Dermis microvascular lymphatic vessel endothelial cell (primary cell): ENCODE results near the gene EPC2. TPM values are rescaled to one million over a fixed set of nuclear protein-coding genes. Genes with fewer than 3 reads are reported as not detected.
"Not testable (repeated sequence)": the region's sequence is repeated elsewhere in the genome, so short reads cannot be mapped to it uniquely, and the experiment has no call there.

Experiments used
- DNase-seq, 2 donors: peaks; one replicate each; pipeline versions ENCODE4 v3.0.0 to v3.0.0-alpha.2; 2010; ENCODE audit warnings: low read depth in 2 of 2
- total RNA-seq: library from RNA; depleted of rRNA; stranded (reverse); fragments of >200 nt; gene quantifications from 2 replicates; pipeline ENCODE4 v1.2.1, GENCODE V29; 2014

EPC2 gene
- total RNA-seq, 1 donor from 2014 or later = 13.6 TPM

DNA sequence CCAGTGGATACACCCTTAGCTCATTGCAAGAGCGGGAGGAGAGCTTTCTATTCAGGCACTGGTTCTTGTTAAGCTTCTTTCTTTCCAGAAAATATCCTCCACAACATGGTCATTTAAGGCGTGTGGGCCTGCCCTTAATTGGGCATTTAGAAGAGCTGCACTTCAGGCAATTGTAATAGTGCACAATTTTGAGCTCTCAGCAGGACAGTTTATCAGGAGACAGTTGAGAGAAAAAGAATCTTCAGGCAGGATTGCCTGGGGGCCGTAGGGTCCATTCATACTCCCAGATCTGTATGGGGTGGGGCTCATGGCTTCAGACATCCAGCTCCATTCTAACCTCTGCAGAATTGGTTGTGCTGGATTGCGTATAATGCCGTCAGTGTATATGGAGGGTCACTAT lies 6.0 kb upstream of the EPC2 start:
- DNase-seq = no peak

DNA sequence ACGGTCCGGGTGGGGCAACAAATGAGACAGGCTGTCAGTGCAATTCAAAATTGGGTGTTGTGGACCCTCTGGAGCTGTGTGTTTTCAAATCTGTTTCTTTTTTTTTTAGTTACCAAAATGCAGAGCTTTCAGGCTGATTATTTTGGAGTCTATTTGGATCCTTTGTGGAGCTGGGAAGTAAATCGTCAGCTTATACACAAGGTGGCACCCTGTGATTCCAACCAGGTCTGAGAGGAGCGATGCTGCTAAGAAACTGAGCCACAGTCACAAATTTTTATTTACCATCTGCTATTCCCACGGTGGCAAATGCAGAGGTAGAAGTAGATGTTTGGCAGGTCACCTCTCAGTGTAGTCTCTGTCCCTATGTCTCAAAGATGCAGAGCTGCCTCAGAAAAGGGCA lies 3.8 kb upstream of the EPC2 start:
- peak in 1 of 2 donors; percentile 17 for DNase-seq

GRCh38 chr2:148642112-148642744 lies 2.3 kb upstream of the EPC2 start:
- DNase-seq = no peak

DNA sequence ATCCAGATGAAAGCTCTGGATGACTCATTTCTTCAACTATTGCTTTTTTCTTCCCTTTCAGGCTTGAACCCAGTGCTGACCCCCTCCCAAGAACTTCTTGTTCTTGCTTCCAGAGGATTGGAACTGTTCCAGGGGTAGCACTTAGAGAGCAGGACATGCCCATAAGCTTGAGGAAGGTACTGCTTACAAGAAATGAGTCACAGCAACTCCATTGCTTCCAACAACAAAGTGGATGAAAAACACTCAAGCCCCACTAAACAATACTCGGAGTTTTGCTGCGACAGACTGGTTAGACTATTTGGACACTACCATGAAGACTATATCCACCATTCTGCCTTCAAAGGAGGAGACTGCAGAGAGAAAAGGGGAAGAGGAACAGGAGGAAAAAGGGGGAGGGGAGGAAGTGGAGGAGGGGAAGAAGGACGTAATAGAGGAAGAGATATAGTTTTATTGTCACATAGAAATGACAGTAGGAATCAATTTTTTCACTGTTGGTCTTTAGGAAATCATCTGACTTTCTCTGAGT lies 1.6 kb upstream of the EPC2 start:
- DNase-seq = peak in 1 of 2 donors; percentile 89

DNA sequence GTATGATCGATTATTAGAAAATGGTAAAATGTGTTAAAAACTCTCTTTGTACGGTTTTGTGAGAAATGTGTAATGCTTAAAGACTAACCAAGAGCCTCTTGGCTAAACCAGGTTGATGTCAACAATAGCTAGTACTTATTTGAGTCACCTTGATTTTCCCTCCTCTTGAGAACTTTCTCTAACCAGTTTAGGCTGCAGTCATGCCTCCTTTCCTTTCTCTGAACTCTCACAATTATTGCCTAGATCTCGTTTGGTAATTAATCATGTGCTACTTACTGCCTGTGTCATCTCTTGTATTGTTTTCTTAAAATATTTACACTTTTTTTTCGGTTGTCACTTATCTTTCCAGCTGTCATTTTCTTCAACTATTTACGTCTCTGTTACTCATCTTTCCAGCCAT lies 1.1 kb upstream of the EPC2 start:
- DNase-seq = no peak

DNA sequence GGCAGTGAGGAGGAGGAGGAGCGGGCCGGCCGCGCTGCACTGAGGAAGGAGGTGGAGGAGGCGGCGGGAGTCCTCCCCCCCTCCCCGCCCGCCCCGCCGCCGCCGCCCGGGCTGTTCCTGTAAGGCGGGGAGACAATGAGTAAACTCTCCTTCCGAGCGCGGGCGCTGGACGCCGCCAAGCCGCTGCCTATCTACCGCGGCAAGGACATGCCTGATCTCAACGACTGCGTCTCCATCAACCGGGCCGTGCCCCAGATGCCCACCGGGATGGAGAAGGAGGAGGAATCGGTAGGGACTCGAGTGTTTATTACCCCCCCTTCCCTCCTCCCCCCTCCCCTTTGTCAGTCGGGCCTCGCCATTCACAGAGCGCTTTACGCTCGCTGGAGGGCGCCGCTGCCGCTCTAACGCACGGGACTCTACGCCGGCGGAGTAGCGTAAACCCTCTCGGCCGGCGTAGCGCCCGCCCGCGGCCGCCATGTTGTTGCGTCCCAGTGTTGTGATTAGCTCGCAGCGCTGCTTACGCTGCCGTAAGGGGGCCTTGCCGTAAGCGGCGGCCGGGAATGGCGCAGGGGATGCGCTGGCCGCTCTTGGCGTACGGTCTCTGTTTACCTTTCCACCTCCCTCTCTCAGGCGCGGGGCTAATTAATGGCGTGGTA lies 460 bp downstream of the EPC2 start:
- DNase-seq = peak; percentile 78 to 94

DNA sequence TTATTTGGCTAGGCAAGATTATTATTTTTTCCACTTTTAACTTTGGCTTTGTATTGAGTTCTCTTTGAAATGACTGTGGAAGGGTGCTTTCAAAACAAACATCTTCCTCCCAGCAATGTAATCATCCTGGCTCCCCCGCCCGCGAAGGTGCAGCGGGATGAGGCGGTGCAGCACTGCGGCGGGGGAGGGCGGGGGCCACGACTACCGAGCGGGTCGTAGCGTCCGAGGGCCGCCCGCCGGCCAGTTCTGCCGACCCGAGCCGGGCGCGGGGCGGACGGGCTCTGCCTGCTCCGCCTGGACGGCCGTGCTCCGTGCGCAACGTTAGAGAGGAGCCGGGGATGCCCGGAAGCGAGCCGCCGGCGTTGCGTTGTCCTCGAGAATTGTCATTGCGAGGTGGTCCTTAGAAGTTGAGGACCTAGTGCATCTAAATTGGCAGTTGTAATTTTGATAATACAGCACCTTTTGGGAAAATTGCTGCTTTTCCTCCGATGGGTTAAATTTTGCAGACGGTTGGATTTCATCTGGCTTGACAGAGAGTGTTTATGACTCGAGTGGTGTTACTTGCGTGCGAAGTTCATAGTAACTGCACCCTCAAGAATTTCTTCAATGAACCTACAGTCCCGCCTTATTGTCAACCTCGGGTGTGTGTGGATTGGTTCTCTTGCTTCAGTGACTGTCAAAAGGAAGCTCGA lies 1.1 kb downstream of the EPC2 start:
- DNase-seq = peak in 1 of 2 donors; percentile 90

DNA sequence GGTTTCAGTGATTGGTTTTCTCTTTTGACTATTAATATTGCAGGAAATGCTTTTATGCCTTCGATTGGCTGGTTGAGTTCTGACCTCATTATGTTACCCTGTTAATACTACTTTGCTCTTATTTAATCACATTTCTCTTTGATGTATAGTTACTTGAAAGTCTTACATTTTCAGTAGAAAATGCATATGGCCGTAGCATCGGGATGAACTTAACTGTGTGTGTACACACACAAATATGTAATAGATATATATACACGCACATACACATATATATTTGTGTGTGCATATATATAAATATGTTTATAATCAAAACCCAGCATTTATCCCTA lies 1.6 kb downstream of the EPC2 start:
- peak in 1 of 2 donors; percentile 60 for DNase-seq

- not testable (repeated sequence) for DNase-seq
Measured at GRCh38 chr2:148647711-148648110, 3.2 kb downstream of the EPC2 start.

DNA sequence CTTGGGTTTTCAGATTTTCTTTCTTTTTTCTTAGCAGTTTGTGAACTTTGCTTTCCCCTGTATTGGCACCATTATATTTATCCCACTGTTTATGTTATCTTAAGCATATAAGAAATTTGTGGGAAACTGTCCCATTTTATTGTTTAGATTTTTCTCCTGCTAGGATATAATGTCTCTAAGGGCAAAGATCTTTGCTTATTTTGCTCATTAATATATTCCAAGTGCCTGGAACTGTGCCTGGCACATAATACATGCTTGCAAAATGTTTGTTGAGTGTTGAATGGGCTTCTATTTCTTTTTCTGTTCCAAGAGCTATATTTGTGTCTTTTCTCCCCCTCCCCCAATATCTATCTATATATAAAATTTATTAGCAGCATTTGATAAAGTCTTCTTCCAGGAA lies 5.4 kb downstream of the EPC2 start:
- DNase-seq = no peak

DNA sequence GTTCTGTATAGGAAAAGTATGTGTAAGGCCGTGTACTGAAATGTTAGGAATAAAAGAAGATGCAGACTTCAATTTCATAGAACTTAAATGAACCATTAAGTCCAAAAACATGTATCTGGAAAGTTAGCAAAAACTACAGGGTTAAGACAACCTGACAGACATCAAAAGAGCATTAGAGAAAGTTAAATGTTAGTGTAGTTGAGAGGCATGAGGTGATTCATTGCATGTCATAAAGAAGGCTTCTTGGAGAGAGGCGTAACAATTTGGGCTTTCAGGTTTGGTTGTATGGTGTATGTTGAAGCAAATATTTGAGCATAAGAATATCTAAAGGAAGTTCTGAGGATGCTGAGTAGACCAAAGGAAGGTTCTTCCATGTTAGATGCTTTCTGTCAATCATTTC lies 6.3 kb downstream of the EPC2 start:
- no peak for DNase-seq

DNA sequence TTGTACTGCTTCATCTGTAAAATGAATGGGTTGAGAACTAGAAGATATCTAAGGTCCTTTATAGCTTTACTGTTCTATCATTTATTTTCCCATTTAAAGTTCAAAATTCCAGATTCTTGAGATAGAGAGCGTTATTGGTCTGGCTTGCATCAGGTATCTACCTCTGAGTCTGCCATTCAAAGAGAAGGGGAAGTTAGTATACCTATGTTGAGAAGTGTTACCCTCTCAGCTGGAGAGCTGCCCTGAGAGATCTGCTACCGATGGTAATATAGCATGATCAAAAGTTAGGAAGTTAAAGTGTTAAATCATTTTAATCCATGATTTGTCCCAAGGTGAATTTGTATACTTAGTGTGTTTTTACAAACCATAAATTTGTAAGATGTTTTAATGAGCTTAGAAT lies 7.4 kb downstream of the EPC2 start:
- DNase-seq = no peak

DNA sequence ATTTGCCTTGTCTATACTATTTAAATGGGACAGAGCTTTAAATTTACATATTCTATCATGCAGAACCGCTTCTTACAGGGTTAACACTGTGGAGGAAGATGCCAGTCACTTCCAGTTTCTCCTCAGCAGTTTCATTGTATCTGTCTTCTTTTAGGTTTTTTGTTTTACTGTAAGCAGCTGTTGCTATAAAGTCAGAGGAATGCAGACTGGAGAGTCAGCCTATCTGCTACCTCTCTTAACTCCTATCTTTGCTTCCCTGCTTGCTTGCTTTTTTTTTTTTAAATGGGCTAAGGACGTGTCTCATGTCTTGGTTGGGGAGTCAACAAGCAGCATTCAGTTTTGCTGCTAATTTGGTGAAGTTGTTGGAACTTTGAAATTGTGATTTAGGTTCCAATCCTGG lies 8.9 kb downstream of the EPC2 start:
- DNase-seq = no peak

GRCh38 chr2:148654435-148654834 lies 9.9 kb downstream of the EPC2 start:
- no peak for DNase-seq

DNA sequence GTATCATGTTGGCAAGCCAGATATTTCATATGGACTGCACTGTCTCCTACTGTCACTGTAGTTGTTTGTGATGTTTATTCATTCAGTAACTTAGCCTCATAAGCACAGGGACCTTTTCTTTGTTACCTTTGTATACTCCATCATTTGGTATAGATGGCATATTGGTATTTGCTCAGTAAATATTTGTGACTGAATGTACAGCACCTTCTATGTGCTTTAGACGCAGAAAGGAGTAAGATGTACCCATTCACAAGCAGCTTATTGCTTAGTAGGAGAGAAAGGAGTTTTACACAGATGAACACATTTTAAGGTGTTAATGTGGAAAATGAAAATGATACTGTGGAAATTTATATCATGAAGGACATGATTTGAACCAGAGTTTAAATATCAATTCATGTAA lies 12.0 kb downstream of the EPC2 start:
- DNase-seq = no peak

GRCh38 chr2:148658807-148659722 lies 14.5 kb downstream of the EPC2 start:
- DNase-seq = peak in 1 of 2 donors; percentile 79

DNA sequence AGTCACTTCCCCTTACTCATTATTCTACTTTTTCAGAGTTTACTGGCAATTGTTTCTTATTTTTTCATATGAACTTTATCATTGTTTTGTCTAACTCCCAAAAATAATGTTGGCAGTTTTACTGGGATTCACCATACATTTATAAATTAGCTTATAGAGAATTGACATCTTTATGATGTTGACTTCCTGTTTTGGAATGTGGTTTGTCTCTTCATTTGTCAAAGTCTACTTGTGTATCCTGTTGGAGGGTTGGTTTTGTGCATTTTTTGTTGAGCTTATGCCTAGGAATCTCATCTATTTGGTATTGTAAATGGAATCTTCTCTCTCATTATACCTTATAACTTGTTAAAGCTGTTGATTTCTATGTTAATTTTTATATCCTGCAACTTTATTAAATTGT lies 16.4 kb downstream of the EPC2 start:
- DNase-seq = peak in 1 of 2 donors; percentile 72

DNA sequence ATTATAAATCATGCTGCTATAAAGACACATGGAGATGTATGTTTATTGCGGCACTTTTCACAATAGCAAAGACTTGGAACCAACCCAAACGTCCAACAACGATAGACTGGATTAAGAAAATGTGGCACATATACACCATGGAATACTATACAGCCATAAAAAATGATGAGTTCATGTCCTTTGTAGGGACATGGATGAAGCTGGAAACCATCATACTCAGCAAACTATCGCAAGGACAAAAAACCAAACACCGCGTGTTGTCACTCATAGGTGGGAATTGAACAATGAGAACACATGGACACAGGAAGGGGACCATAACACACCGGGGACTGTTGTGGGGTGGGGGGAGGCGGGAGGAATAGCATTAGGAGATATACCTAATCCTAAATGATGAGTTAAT lies 17.8 kb downstream of the EPC2 start:
- DNase-seq = not testable (repeated sequence)

GRCh38 chr2:148664229-148664628 lies 19.7 kb downstream of the EPC2 start:
- no peak for DNase-seq

DNA sequence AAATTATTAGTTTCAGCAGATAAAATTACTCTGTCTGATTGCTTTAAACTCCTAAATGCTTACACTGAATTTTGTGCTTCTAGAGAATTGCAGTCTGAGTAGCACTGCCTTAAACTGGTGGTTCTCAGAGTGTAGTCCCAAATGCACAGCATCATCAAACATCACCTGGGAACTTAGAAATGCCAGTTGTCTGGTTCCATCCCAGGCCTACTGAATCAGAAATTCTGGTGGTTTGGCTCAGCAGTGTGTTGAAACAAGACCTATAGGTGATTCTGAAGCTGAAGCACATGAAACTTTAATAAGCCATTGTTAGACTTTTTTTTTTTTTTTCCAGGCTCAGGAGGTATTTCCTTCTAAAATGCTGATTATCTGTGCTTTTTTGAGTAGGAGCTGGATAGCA lies 22.0 kb downstream of the EPC2 start:
- peak in 1 of 2 donors; percentile 6 for DNase-seq

DNA sequence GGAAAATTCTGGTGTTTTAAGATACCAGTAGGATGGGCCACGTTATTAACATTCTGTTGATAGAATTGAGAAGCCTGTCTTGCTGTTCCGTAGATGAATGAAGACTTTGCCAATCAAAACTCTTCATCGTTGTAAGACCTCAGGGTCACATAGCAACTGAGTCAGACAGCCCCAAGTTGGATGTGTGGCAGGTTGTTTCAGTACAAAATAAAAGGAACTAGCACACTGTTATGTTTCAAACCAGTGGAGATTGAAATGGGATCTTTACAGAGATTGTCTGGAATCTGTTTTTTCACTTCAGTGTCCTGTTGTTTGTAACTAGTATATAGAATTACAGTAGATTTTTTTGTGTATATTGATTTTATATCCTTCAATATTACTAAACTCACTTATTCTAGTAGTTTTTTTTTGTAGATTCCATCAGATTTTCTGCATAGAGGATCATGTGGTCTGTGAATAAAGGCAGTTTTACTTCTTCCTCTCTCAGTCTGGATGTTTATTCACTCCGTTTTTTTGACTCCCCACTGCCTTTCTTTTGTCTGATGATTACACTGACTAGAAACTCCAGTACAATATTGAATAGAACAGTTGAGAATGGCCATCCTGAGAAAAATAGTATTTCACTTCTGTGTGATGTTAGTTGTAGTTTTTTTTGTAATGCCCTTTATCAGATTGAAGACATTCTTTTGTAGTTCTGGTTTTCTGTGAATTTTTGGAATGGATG lies 22.7 kb downstream of the EPC2 start:
- peak in 1 of 2 donors; percentile 40 for DNase-seq
